Globus pallidus (tissue), 1 donor: ENCODE results near the gene CTF1.
"Not testable (repeated sequence)": the region's sequence is repeated elsewhere in the genome, so short reads cannot be mapped to it uniquely, and the experiment has no call there.

Source experiments
- DNase-seq: peaks from one replicate; pipeline ENCODE4 v3.0.0-alpha.2; 2015; ENCODE audit warnings: low spot score

The CTF1 gene

DNA sequence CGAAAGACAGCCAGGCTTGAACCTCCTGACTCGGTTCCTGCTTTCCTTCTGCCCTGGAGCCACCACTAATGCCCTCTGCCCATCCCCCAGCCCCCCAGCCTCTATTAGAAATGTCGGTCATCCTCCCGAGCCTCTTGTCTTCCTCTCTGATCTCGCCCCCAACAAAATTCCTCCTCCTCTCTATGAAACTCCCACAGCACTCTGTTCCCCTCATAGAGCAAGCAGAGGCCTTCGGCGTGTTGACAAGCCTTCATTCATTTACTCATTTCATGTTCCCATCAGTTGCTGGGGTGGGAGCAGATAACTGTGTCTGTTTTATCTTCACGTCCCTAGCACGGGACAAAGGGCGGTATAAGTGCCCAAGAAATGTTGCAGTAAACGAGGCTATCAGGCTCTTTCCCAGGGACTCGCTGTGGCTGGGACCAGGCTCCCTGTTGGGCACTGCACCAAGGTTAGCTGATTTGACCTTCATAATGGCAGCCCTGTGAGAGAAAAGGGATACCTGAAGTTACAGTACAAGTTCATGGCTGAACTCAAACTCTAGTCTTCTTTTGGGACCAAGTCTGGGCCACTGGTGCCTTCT, 34.7 kb downstream of the CTF1 start:
- no peak for DNase-seq

DNA sequence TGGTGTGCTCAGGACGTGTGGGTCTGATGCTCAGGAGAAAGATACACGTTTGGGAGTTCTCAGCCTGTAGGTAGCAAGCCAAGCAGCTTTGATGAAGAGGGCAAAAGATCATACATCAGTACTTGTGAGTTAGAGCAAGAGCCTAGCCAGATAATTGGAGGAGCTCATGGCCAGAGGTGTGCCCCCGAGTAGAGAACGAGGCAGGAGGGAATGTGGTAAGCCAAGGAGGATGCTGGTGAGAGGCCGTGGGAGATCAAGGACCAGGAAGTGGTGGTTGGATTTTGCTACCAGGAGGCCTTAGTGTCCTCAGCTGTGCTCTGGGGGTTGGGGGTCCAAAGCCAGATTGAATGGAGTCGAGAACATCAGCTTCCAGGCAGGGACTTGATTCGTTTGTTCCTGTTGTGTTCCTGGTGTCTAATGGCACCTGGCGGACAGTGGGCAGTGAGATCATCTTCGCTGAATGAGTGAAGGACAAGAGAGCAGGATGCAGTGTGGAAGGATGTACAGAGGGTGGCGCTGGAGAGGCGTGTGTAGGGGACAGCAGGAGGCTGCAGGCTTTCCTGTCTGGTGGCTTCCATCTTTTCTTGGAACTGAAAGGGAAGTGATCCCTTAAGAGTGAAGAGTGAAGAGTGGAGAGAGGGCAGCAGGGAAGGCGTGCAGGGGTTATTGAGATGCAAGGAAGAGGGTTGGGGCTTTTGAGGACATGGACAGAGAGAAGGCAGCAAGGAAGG, 38.6 kb downstream of the CTF1 start:
- DNase-seq: no peak

DNA sequence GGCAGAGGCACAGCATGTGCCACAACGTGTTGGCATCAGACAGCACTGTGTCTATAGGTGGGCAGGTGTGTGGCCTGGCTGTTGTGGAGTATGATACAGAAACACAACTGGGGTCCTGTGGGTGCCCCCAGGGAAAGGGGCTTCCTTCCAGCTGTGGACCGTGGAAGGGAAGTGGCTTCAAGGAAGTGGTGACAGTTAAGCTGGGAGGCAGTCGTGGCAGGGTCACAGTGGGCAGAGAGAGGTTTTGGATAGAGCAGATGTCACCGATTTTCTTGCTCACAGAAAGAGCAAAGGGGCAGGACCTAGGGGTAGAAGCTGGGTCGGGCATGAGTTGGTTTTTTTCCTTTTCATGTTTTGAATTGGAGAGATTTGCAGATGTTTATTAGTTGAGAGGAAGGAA, 41.3 kb downstream of the CTF1 start:
- DNase-seq: no peak

DNA sequence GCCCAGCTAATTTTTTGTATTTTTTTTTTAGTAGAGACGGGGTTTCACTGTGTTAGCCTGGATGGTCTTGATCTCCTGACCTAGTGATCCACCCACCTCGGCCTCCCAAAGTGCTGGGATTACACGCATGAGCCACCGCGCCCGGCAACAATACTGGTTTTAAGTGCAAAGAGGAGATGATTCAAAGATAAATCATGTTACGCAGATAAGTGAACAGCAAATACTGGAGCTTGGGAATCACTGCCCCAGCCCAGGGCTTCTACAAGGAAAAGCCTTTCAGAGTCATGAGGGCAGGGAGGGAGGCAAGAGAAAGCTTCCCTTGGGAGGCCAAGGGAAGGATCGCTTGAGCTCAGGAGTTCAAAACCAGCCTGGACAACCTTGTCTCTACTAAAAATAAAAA, 43.2 kb downstream of the CTF1 start:
- not testable (repeated sequence) for DNase-seq

DNA sequence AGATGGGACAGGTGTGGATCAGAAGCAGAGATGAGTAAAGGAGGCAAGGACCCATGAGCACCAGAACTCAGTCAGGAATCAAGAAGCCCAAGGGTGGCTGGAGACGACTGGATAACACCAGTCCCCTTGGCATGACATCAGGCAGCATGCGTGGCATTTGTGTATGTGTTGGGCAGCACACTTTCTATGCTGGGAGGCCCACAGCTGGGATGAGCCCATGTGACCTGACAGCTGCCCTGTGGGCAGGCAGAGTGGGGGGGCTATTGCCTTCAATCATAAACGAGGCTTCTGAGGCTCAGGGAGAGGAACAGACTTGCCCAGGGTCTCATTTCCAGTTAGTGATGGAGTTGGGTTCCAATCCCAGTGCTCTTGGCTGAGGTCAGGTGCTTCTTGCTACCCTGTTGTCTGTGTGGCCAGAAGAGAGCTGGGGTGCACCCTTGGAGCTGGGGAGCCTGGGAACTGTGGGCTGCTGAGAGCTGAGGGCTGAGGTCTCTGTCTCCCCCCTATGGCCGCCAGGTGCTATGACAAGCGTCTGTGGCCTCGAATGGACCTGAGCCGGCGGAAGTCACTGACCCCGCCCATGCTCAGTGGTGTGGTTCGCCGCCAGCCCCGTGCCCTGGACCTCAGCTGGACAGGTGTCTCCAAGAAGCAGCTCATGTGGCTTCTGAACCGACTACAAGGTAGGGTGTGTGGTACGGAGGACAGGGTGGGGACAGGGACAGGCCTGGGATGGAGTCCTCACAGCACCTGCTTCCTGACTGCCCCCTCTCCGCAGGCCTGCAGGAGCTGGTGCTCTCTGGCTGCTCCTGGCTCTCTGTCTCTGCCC, 45.4 kb downstream of the CTF1 start:
- peak; percentile 51 for DNase-seq

DNA sequence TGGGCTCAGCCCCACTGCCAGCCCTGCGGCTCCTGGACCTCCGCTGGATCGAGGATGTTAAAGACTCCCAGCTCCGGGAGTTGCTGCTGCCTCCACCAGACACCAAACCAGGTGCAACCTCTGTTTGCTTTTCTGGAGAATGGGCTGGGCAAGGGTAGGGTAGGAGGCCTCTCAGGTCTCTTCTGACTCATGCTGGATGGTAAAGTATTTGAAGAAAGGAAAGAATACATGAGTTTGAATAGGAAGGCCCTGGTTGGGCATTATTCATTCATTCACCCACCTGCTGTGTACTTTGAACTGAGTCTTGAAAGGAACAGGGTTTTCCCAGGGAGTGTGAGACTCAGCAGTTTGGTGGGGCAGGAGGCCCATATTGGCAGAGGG, 46.0 kb downstream of the CTF1 start:
- no peak for DNase-seq

DNA sequence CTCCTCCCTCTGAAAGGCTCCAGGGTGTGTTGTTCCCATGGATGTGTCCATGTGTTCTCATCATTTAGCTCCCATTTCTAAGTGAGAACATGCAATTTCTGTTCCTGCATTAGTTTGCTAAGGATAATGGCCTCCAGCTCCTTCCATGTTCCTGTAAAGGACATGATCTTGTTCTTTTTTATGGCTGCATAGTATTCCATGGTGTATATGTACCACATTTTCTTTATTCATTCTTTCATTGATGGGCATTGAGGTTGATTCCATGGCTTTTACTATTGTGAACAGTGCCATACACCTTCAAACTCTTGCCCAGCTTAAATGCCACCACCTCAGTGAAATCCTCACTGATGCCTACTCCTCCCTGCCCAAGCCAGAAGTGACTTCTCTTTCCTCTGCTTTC, 47.9 kb downstream of the CTF1 start:
- DNase-seq: no peak

DNA sequence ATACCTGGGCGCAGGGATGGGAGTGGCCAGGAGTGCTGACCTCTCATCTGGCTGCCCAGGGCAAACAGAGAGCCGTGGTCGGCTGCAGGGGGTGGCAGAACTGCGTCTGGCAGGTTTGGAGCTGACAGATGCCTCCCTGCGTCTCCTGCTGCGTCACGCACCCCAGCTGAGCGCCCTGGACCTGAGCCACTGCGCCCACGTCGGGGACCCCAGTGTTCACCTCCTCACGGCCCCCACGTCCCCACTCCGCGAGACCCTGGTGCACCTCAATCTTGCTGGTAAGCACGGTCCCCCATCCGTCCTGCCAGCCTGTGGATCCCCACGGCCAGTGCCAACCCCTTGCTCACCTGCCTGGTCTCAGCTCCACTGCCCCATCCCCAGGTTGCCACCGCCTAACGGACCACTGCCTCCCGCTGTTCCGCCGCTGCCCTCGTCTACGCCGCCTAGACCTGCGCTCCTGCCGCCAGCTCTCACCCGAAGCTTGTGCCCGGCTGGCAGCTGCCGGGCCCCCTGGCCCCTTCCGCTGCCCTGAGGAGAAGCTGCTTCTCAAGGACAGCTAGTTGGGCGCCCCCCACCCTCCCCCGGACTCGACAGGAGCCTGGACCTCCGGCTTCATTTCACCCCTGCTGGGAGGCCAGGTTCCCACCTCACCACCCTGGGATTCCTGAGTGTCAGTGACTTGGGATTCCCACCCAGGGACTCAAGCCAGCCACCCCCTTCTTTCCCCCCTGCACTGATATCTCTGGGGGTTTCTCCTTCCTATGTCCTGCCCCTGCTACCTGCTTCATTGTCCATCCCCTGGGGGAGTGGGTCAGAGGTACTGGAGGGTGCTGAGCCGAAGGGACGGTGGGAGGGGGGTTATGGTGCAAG, 50.5 kb downstream of the CTF1 start:
- no peak for DNase-seq

DNA sequence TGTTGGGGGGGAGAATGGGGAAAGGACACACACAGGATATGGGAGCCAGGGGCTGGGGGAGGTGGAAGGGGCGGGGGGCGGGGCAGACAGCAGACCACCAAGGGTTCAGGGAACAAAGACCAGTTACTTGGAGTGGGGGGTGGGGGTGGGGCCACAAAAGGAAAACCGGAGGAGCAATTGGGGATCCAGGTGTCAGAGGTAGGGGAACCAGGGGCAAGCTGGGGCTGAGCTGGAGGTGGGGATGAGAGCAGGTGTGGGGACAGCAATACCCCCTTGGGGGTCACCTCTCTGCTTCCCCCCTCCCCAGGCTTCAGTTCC, 51.1 kb downstream of the CTF1 start:
- no peak for DNase-seq

DNA sequence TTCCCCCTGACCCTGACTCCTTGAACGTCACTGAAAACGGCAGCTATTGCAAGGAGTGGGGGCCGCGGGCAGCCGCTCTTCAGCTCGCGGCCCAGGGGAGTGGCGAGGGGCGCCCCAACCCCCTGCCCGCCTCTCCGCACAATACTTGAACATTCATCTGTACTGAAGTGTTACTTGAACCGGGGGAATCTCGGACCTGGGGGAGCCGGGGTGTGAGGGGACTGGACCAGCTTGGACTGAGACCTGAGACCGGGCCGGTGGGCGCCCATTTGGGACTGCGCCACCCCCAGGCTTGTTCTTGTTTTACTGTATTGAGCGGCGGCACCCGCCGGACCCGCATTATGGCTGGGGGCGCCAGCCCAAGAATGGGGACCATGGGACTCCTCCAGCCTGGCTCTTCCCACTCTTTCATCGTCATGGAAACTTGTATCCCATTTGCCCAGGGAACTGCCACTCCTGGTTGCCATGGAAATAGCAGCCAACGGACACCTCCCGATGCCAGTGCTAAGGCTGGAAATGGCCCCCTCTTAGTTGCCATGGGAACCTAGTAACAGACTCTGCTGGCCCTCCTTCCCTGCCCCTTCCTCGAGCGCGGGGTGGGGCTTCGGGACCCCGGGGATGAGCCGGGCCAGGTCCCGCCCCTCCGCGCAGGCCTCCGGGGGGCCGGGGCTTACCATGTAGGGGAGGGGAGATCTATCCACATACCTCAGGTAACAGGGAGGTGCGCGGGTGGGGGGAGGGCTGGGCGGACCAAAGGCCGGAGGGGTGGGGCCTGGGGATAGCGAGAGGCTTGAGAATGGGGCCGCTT, 51.6 kb downstream of the CTF1 start:
- DNase-seq: peak; percentile 91

DNA sequence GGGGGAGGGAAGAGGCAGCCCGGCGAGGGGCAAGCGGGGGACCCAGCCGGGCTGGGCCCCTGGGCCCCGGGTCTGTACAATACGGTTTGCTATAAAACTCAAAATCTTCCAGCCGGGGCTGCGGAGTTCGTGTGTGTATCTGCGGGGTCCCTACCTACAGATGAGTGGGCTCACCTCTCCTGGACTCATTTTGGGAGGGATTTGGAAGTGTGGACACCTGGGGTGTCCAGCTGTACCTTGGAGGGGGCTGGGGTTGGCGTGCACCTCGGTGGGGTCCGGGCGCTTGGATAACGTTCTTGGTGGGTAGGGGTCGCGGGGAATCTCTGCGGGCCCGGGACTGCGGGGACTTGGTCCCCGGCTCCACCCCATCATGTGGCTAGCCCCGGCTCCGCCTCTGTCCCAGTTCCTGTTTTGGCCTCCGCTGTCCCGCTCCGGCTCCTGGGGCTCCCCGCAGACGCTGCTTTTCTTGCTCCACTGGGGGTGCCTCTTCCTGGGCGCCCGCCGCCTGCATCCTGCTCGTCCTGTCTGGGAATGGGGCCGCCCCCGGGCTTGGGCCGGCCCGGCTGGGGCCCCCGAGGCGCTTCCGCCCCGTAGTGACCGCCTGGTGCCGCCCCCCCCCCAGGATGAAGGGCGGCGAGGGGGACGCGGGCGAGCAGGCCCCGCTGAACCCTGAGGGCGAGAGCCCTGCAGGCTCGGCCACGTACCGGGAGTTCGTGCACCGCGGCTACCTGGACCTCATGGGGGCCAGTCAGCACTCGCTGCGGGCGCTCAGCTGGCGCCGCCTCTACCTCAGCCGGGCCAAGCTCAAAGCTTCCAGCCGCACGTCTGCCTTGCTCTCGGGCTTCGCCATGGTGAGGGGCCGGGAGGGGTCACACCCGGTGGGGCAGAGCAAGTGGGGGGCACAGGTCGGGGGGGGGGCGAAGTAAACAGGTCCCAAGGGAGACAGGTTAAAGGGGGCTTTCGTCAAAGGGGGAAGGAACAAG, 52.5 kb downstream of the CTF1 start, which contains the start of gene ORAI3:
TSS of gene ORAI3 (plus strand) at position 402 of the 983 bp plus-strand sequence. CDS start at position 624, 222 bp downstream.
- DNase-seq: peak; percentile 68

DNA sequence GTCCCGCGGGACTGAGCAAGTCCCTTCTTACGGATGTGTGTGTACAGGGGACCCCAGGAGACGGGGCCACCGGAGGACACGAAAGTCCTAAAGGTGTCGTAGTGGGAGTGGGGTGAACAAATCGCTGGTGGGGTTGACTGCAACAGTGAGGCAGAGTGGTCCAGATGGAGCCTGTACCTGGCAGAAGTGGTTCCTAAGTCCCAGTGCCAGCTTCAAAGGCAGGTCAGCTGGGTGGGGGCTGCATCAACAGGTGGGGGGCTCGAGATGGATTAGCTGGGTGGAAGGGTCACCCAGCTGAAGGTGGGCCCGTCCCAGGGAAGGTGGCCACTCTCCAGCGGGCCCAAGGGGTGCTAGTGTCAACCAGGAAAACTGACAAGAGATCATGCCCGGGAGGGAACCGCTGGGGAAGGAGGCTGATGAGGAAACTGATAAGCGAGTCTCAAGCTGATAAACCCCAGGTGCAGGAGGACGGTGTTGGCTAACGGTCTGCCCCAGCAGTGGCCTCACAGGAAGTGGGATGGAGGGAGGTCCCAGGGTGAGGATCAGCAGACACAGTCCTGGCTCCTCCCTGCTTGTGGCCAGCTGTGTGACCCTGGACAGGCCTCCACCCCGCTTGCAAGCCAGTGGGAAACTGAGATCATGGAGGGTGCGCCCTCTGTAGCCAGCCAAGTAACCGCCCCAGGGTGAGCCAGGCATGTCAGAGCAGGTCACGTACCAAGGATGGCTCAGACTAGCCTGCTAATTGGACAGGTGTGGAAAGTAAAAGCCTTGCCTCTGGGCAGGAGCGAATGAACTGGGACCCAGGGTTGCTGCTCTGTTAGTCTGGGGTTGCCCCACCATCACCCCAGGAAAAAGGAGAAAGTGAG, 53.5 kb downstream of the CTF1 start:
- no peak for DNase-seq

DNA sequence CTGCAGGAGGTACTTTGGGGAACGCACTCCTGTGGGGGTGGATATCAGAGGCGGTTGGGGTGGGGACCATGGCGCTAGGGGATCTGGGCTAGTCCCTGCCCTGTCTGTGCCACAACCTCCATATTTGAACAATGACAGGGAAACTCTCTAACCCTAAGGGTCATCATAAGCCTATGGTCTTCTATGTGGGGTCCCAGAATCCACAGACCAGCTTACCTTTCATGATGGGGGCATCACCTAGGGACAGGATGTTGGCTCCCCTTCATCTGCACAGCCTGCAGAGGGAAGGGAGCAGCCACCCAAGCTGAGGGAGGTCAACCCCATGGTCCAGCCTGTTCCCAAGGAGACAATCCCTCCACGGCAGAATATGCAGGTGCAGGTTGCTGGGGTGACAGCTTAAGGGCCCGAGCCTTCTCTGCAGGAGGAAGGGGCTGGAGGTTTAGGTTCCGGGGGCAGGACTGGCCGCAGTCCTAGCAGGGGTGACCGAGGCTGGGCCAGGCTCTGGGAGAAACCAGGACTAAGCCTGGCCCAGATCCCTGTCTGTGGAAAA, 54.2 kb downstream of the CTF1 start:
- no peak for DNase-seq

DNA sequence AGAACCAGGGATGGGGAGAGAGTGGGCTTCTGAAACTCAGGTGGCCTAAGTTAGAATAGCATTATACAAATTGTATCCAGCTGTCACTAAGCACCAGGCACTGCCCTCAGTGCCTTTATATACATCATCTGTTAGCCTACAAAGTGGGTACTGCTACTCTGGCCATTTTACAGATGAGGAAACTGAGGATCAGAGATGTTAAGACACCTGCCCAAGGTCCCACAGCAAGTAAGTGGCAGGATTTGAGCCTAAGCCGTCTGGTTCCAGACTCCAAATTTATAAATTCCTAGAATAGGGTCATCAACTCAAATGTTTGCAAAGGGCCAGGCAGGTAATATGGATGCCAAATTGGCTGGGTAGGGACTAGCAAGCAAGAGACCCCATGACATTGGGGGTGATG, 54.8 kb downstream of the CTF1 start:
- DNase-seq: no peak

DNA sequence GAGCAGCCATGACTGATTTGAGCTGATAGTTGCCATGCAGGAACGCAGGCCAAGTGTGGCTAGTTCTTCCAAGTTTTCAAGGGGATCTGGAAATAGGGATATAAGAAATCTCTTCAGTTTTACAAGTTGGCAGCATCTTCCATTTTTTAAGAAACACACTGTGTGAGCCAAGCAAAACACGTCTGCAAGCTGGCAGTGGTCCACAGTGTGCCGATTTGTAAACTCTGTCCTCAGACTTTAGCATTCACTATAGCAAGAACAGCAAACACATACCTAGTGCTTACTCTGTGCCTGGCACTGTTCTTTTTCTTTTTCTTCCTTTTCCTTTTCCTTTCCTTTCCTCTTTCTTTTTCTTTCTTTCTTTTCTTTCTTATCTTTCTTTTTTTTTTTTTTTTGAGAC, 55.3 kb downstream of the CTF1 start:
- DNase-seq: no peak

DNA sequence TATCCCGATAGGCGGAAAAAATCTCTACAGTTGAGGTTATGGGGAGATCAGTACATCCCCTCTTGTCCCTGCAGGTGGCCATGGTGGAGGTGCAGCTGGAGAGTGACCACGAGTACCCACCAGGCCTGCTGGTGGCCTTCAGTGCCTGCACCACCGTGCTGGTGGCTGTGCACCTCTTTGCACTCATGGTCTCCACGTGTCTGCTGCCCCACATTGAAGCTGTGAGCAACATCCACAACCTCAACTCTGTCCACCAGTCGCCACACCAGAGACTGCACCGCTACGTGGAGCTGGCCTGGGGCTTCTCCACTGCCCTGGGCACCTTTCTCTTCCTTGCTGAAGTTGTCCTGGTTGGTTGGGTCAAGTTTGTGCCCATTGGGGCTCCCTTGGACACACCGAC, 56.7 kb downstream of the CTF1 start:
- DNase-seq: no peak
